Mucosa of rectum (tissue), 2 donors: Measurements from ENCODE around the gene ARHGEF26.

Experiments used
- H3K27ac ChIP-seq, 2 donors: one replicate each; pipeline ENCODE4 v1.7.0; 2013; ENCODE audit warnings: inconsistent platforms in 2 of 2, low read depth in 2 of 2, low read length in 2 of 2
- H3K27me3 ChIP-seq, 2 donors: one replicate each; pipeline ENCODE4 v1.7.0; 2013; ENCODE audit warnings: low read length in 2 of 2; ENCODE audit not compliant: control insufficient read depth in 2 of 2, insufficient read depth in 2 of 2
- H3K36me3 ChIP-seq, 2 donors: one replicate each; pipeline ENCODE4 v1.7.0; 2013; ENCODE audit warnings: low read length in 2 of 2; ENCODE audit not compliant: control insufficient read depth in 2 of 2, insufficient read depth in 2 of 2
- H3K4me1 ChIP-seq, 2 donors: one replicate each; pipeline ENCODE4 v1.7.0; 2013; ENCODE audit warnings: low read length in 2 of 2, mild to moderate bottlenecking in 1 of 2; ENCODE audit not compliant: control insufficient read depth in 2 of 2, insufficient read depth in 2 of 2
- H3K4me3 ChIP-seq, 2 donors: one replicate each; pipeline ENCODE4 v1.7.0; 2013; ENCODE audit warnings: low read length in 2 of 2
- H3K9ac ChIP-seq, 2 donors: one replicate each; pipeline ENCODE4 v1.7.0; 2013; ENCODE audit warnings: low read length in 2 of 2, low read depth in 1 of 2, mild to moderate bottlenecking in 1 of 2
- H3K9me3 ChIP-seq, 2 donors: one replicate each; pipeline ENCODE4 v1.7.0; 2013; ENCODE audit warnings: low read length in 2 of 2; ENCODE audit not compliant: control insufficient read depth in 2 of 2
- donor health status: healthy.
- donor health status: Normal muscosa, but diverticular disease.

Gene ARHGEF26

GRCh38 chr3:154115332-154115731 lies 5.9 kb upstream of the ARHGEF26 start:
- H3K4me3 ChIP-seq: no peak overlapping the region
- no peaks in the 10 kb centered on the region for H3K36me3 ChIP-seq
- no peaks in the 10 kb centered on the region for H3K9me3 ChIP-seq
- H3K9ac ChIP-seq: no peak overlapping the region
- H3K27ac ChIP-seq: no peak overlapping the region
- H3K4me1 ChIP-seq: no peaks in the 10 kb centered on the region
- no peaks in the 10 kb centered on the region for H3K27me3 ChIP-seq

- H3K27ac ChIP-seq: no peak overlapping the region
- peaks cover 0 to 3% of the 10 kb centered on the region in 2 donors for H3K4me1 ChIP-seq
- no peaks in the 10 kb centered on the region for H3K36me3 ChIP-seq
- no peaks in the 10 kb centered on the region for H3K9me3 ChIP-seq
- no peak overlapping the region for H3K4me3 ChIP-seq
- H3K9ac ChIP-seq: no peak overlapping the region
- H3K27me3 ChIP-seq: no peaks in the 10 kb centered on the region
Observed at GRCh38 chr3:154119951-154120350, 1.2 kb upstream of the ARHGEF26 start.

GRCh38 chr3:154121701-154122551 lies 736 bp downstream of the ARHGEF26 start:
- H3K4me3 ChIP-seq: peak overlapping the region; percentile 77 to 82
- no peaks in the 10 kb centered on the region for H3K27me3 ChIP-seq
- peak overlapping the region; percentile 32 to 41 for H3K27ac ChIP-seq
- H3K36me3 ChIP-seq: no peaks in the 10 kb centered on the region
- no peaks in the 10 kb centered on the region for H3K9me3 ChIP-seq
- peaks cover 0 to 3% of the 10 kb centered on the region in 2 donors for H3K4me1 ChIP-seq
- H3K9ac ChIP-seq: peak overlapping the region; percentile 41 to 73

GRCh38 chr3:154122552-154122911 lies 1.3 kb downstream of the ARHGEF26 start:
- no peaks in the 10 kb centered on the region for H3K27me3 ChIP-seq

GRCh38 chr3:154122912-154123559 lies 1.8 kb downstream of the ARHGEF26 start:
- H3K27ac ChIP-seq: peak overlapping the region; percentile 29 to 38
- peaks cover 0 to 3% of the 10 kb centered on the region in 2 donors for H3K4me1 ChIP-seq
- H3K27me3 ChIP-seq: no peaks in the 10 kb centered on the region
- H3K9ac ChIP-seq: peak overlapping the region in 1 of 2 donors; percentile 1
- no peaks in the 10 kb centered on the region for H3K9me3 ChIP-seq
- no peaks in the 10 kb centered on the region for H3K36me3 ChIP-seq
- peak overlapping the region; percentile 74 to 82 for H3K4me3 ChIP-seq

More at GRCh38 chr3:154122552-154122911, 1.3 kb downstream of the ARHGEF26 start:
- H3K36me3 ChIP-seq: no peaks in the 10 kb centered on the region
- no peak overlapping the region for H3K9ac ChIP-seq
- H3K4me3 ChIP-seq: peak overlapping the region; percentile 74 to 82
- H3K9me3 ChIP-seq: no peaks in the 10 kb centered on the region
- peak overlapping the region; percentile 29 to 38 for H3K27ac ChIP-seq
- peaks cover 0 to 3% of the 10 kb centered on the region in 2 donors for H3K4me1 ChIP-seq

- Histone ChIP-seq H3K4me3 (peak overlapping the region in 1 of 2 donors; percentile 74), H3K9ac (no peak overlapping the region)
Observed at GRCh38 chr3:154123906-154124305, 2.7 kb downstream of the ARHGEF26 start.

GRCh38 chr3:154125378-154126030 lies 4.3 kb downstream of the ARHGEF26 start:
- Histone ChIP-seq H3K4me1 (peaks cover 0 to 3% of the 10 kb centered on the region in 2 donors), H3K36me3 (no peaks in the 10 kb centered on the region), H3K27ac (no peak overlapping the region), H3K9me3 (no peaks in the 10 kb centered on the region), H3K4me3 (no peak overlapping the region), H3K9ac (no peak overlapping the region), H3K27me3 (no peaks in the 10 kb centered on the region)

More at GRCh38 chr3:154123906-154124305, 2.7 kb downstream of the ARHGEF26 start:
- no peaks in the 10 kb centered on the region for H3K9me3 ChIP-seq
- H3K4me1 ChIP-seq: peaks cover 0 to 3% of the 10 kb centered on the region in 2 donors
- no peaks in the 10 kb centered on the region for H3K36me3 ChIP-seq
- no peak overlapping the region for H3K27ac ChIP-seq
- H3K27me3 ChIP-seq: no peaks in the 10 kb centered on the region

GRCh38 chr3:154126651-154127050 lies 5.5 kb downstream of the ARHGEF26 start:
- Histone ChIP-seq H3K36me3 (no peaks in the 10 kb centered on the region), H3K27me3 (no peaks in the 10 kb centered on the region), H3K4me3 (no peak overlapping the region), H3K9ac (no peak overlapping the region), H3K9me3 (no peaks in the 10 kb centered on the region), H3K4me1 (peaks cover 0 to 3% of the 10 kb centered on the region in 2 donors), H3K27ac (no peak overlapping the region)

- Histone ChIP-seq H3K4me3 (no peak overlapping the region), H3K9me3 (no peaks in the 10 kb centered on the region), H3K9ac (no peak overlapping the region), H3K27ac (no peak overlapping the region), H3K4me1 (peaks cover 4 to 7% of the 10 kb centered on the region in 2 donors), H3K36me3 (no peaks in the 10 kb centered on the region), H3K27me3 (no peaks in the 10 kb centered on the region)
Observed at GRCh38 chr3:154129625-154130024, 8.4 kb downstream of the ARHGEF26 start.

- no peak overlapping the region for H3K9ac ChIP-seq
- H3K4me3 ChIP-seq: no peak overlapping the region
- H3K36me3 ChIP-seq: no peaks in the 10 kb centered on the region
- peaks cover 4% of the 10 kb centered on the region in 2 donors for H3K4me1 ChIP-seq
- H3K27me3 ChIP-seq: no peaks in the 10 kb centered on the region
- no peak overlapping the region for H3K27ac ChIP-seq
- no peaks in the 10 kb centered on the region for H3K9me3 ChIP-seq
Observed at GRCh38 chr3:154130540-154130939, 9.3 kb downstream of the ARHGEF26 start.
